OCI-LY1 (cell line): ENCODE measurements around the gene TMEM44.

Experiments
- H2AFZ ChIP-seq: fragments of 200-600 bp; sonication (generic), shearing (Covaris generic); 2 replicates; pipeline ENCODE4 v1.6.0; 2014; ENCODE audit warnings: antibody characterized with exemption, mild to moderate bottlenecking, low read length
- H3F3A ChIP-seq: fragments of 200-600 bp; sonication (generic), shearing (Covaris generic); 2 replicates; pipeline ENCODE4 v1.6.0; 2014; ENCODE audit warnings: mild to moderate bottlenecking, antibody characterized with exemption, low read length, moderate library complexity; ENCODE audit not compliant: insufficient read depth
- H3K27ac ChIP-seq: fragments of 200-600 bp; sonication (generic); 2 replicates; pipeline ENCODE4 v1.5.1; 2014; ENCODE audit warnings: low read length, mixed run types, mild to moderate bottlenecking, low read depth; ENCODE audit not compliant: poor library complexity, severe bottlenecking
- H3K27me3 ChIP-seq: fragments of 200-600 bp; sonication (generic); 2 replicates; pipeline ENCODE4 v1.6.0; 2014; ENCODE audit warnings: antibody characterized with exemption, mild to moderate bottlenecking, low read length, moderate library complexity; ENCODE audit not compliant: insufficient read depth
- H3K36me3 ChIP-seq: fragments of 200-600 bp; sonication (generic); 2 replicates; pipeline ENCODE4 v1.6.1; 2014; ENCODE audit warnings: mild to moderate bottlenecking, antibody characterized with exemption, low read length, moderate library complexity, mixed read lengths; ENCODE audit not compliant: insufficient read depth
- H3K4me1 ChIP-seq: fragments of 200-600 bp; sonication (generic); 2 replicates; pipeline ENCODE4 v1.5.1; 2014; ENCODE audit warnings: mild to moderate bottlenecking, low read length, moderate library complexity; ENCODE audit not compliant: insufficient read depth, severe bottlenecking
- H3K4me2 ChIP-seq: fragments of 200-600 bp; sonication (generic), shearing (Covaris generic); 2 replicates; pipeline ENCODE4 v1.6.1; 2014; ENCODE audit warnings: low read length
- H3K4me3 ChIP-seq: fragments of 200-600 bp; sonication (generic); 2 replicates; pipeline ENCODE4 v1.5.1; 2014; ENCODE audit warnings: low read length, low read depth, mild to moderate bottlenecking, mixed read lengths; ENCODE audit not compliant: poor library complexity, severe bottlenecking
- H3K79me2 ChIP-seq: fragments of 200-600 bp; shearing (Covaris generic); 2 replicates; pipeline ENCODE4 v1.6.1; 2016; ENCODE audit warnings: mixed run types, low read length, mixed read lengths; ENCODE audit not compliant: insufficient read depth
- H3K9ac ChIP-seq: fragments of 200-600 bp; sonication (generic), shearing (Covaris generic); 2 replicates; pipeline ENCODE4 v1.6.1; 2014; ENCODE audit warnings: mild to moderate bottlenecking, low read length, mixed read lengths
- H3K9me2 ChIP-seq: fragments of 200-600 bp; sonication (generic), shearing (Covaris generic); 2 replicates; pipeline ENCODE4 v1.6.1; 2014; ENCODE audit warnings: low read depth, mild to moderate bottlenecking, low read length, mixed read lengths
- H3K9me3 ChIP-seq: fragments of 200-600 bp; shearing (Covaris generic); 2 replicates; pipeline ENCODE4 v1.6.1; 2014; ENCODE audit warnings: low read length, mixed read lengths
- H4K20me1 ChIP-seq: fragments of 200-600 bp; sonication (generic), shearing (Covaris generic); 2 replicates; pipeline ENCODE4 v1.6.0; 2016; ENCODE audit warnings: mild to moderate bottlenecking, low read length; ENCODE audit not compliant: insufficient read depth
- EZH2 ChIP-seq: fragments of 200-600 bp; sonication (generic), shearing (Covaris generic); IDR thresholded peaks from 2 replicates; pipeline ENCODE4 v1.8.0; 2017; ENCODE audit warnings: borderline replicate concordance, mixed run types, mild to moderate bottlenecking, antibody characterized with exemption, low read length, moderate library complexity, mixed read lengths
- TF ChIP-seq, protein P1 (sequence below): fragments of 200-600 bp; sonication (generic), shearing (Covaris generic); IDR thresholded peaks from 2 replicates; pipeline ENCODE4 v1.5.1; 2017; ENCODE audit warnings: mild to moderate bottlenecking, antibody characterized with exemption, low read length, moderate library complexity, mixed read lengths

TMEM44 gene

DNA sequence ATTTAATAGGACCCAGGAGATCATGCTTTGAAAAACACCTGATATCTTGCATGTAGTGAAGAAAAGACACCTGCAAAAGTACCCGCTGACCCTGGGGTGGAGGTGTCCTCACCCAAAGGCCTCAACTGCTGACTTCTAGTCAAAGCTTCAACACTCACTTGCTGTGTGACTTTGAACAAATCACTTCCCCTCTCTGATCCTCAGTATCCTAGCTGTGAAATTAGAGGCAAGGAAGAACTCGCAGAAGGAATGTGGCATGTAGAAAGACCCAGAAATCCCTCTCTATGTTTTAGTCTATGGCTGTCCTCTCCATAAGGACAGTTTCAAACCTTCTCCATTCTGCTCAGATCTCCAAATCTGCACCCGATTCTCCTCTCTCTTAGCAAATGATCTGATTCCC is 93.7 kb downstream of the TMEM44 start:
- Histone ChIP-seq H3K79me2 (no peaks in the 10 kb centered on the region), H3K9me3 (peaks cover 6% of the 10 kb centered on the region), H3K27ac (no peak overlapping the region), H4K20me1 (no peaks in the 10 kb centered on the region), H3K36me3 (no peaks in the 10 kb centered on the region; the same call in 1 of the 2 replicates), H3K9me2 (no peaks in the 10 kb centered on the region), H3F3A (no peaks in the 10 kb centered on the region), H3K9ac (no peak overlapping the region), H2AFZ (no peak overlapping the region), H3K4me2 (no peak overlapping the region), H3K4me3 (no peak overlapping the region), H3K27me3 (no peaks in the 10 kb centered on the region), H3K4me1 (peaks cover 16% of the 10 kb centered on the region)
- TF ChIP-seq EZH2, result no peak
- TF ChIP-seq, protein P1, sequence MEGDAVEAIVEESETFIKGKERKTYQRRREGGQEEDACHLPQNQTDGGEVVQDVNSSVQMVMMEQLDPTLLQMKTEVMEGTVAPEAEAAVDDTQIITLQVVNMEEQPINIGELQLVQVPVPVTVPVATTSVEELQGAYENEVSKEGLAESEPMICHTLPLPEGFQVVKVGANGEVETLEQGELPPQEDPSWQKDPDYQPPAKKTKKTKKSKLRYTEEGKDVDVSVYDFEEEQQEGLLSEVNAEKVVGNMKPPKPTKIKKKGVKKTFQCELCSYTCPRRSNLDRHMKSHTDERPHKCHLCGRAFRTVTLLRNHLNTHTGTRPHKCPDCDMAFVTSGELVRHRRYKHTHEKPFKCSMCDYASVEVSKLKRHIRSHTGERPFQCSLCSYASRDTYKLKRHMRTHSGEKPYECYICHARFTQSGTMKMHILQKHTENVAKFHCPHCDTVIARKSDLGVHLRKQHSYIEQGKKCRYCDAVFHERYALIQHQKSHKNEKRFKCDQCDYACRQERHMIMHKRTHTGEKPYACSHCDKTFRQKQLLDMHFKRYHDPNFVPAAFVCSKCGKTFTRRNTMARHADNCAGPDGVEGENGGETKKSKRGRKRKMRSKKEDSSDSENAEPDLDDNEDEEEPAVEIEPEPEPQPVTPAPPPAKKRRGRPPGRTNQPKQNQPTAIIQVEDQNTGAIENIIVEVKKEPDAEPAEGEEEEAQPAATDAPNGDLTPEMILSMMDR, result no peak

DNA sequence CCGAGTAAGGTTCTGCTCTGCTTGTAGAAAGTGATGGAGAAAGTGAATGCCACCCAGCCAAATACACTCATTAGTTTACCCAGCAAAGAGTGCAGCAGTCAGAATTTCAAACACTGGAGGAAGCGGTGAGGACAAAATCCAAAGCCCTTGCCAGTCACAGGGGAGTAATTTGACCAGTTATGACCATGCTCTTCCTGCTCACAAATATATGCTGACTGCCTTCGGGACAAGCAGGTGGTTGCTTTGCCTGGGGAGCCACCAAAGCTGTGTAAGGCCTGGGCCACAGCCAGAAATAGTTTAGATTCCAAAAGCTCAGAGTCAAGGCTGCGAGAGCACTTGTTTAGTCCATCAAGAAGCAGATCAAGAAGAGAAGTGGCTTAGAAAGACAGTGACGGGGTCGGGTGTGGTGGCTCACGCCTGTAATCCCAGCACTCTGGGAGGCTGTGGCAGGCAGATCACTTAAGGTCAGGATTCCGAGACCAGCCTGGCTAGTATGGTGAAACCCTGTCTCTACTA is 95.4 kb downstream of the TMEM44 start:
- no peak overlapping the region for H3K27ac ChIP-seq
- H3K9ac ChIP-seq, result no peak overlapping the region
- no peaks in the 10 kb centered on the region for H3F3A ChIP-seq

More for the DNA sequence above, 95.4 kb downstream of the TMEM44 start:
- Histone ChIP-seq H3K27me3 (0 out of 2 replicates have a peak, but pooled peaks cover 1% of the 10 kb centered on the region), H4K20me1 (no peaks in the 10 kb centered on the region), H3K79me2 (no peaks in the 10 kb centered on the region), H3K9me2 (no peaks in the 10 kb centered on the region), H2AFZ (no peak overlapping the region), H3K4me1 (peaks cover 16% of the 10 kb centered on the region), H3K4me3 (no peak overlapping the region), H3K9me3 (peaks cover 14% of the 10 kb centered on the region), H3K36me3 (no peaks in the 10 kb centered on the region; the same call in 1 of the 2 replicates), H3K4me2 (no peak overlapping the region)
- no peak for TF ChIP-seq EZH2
- TF ChIP-seq, protein P1, result no peak
